A549 (cell line): ENCODE measurements around the gene FSTL4. TPM values are rescaled to one million over a fixed set of nuclear protein-coding genes. Genes with fewer than 3 reads are reported as not detected.

Source experiments
- ATAC-seq, 2 experiments: fragments of 200-7000 bp in 1 of 2; fragments of >200 bp in 1 of 2; cut with Nextera tagmentation in 1 of 2; cut with Tn5 transposase in 1 of 2; 3 replicates each; pipeline versions ENCODE4 v1.8.0 to v1.9.1; 2018 to 2020; ENCODE audit warnings: mild to moderate bottlenecking in 1 of 2, moderate library complexity in 1 of 2
- CTCF ChIA-PET: fragments of 300-600 bp; sonication (Branson Sonifier 250); formaldehyde crosslinking; extraction: SDS; loops from one replicate; lab custom pipeline; 2021; ENCODE audit warnings: antibody characterized with exemption, inconsistent platforms; lab: Yijun Ruan, JAX
- POLR2A ChIA-PET: fragments of 350-600 bp; formaldehyde crosslinking; extraction: SDS; loops from one replicate; lab custom pipeline; 2021; ENCODE audit warnings: antibody characterized with exemption, inconsistent platforms; lab: Yijun Ruan, JAX
- DNase-seq, 2 experiments: peaks; one replicate each; pipeline versions ENCODE4 v3.0.0 to v3.0.0-alpha.2; 2011 to 2016; ENCODE audit warnings: low read depth in 1 of 2, low spot score in 1 of 2
- FAIRE-seq: peaks from 2 replicates; lab custom pipeline; 2011; peaks lifted over from hg19 to GRCh38; lab: Jason Lieb, UNC
- H3K27ac ChIP-seq, 2 experiments: fragments of >200 bp; sonication (Bioruptor Twin); formaldehyde crosslinking; 3 replicates each; pipeline ENCODE4 v1.5.1; 2016 to 2017
- H3K4me1 ChIP-seq: fragments of >200 bp; sonication (Bioruptor Twin); formaldehyde crosslinking; 3 replicates; pipeline ENCODE4 v1.6.1; 2016
- H3K4me2 ChIP-seq: fragments of >200 bp; sonication (Bioruptor Twin); formaldehyde crosslinking; 3 replicates; pipeline ENCODE4 v1.6.1; 2016
- H3K4me3 ChIP-seq: fragments of >200 bp; sonication (Bioruptor Twin); formaldehyde crosslinking; 3 replicates; pipeline ENCODE4 v1.5.1; 2016
- H3K9me3 ChIP-seq: fragments of >200 bp; sonication (Bioruptor Twin); formaldehyde crosslinking; 3 replicates; pipeline ENCODE4 v1.6.1; 2016
- CBX2 ChIP-seq: fragments of 200-600 bp; sonication (generic); IDR thresholded peaks from 2 replicates; pipeline ENCODE4 v1.6.1; 2016; ENCODE audit warnings: low read depth, mild to moderate bottlenecking, borderline replicate concordance
- CEBPB ChIP-seq, 2 experiments: fragments of >200 bp in 1 of 2; sonication (Bioruptor Twin) in 1 of 2; formaldehyde crosslinking in 1 of 2; IDR thresholded peaks; 2 replicates each; pipeline ENCODE4 v1.6.1; 2012 to 2016
- CHD2 ChIP-seq: fragments of 150-350 bp; IDR thresholded peaks from 2 replicates; pipeline ENCODE4 v1.6.1; 2014; ENCODE audit warnings: low read length; ENCODE audit not compliant: partially characterized antibody
- E2F6 ChIP-seq: IDR thresholded peaks from 2 replicates; pipeline ENCODE4 v1.6.1; 2012; ENCODE audit warnings: low read depth, borderline replicate concordance
- FOSB ChIP-seq: fragments of 250-450 bp; sonication (Bioruptor Pico); IDR thresholded peaks from 2 replicates; pipeline ENCODE4 v1.5.0; 2020; ENCODE audit warnings: mild to moderate bottlenecking, moderate library complexity
- FOSL2 ChIP-seq, 2 experiments: fragments of 450-650 bp in 1 of 2; fragments of >200 bp in 1 of 2; sonication (Bioruptor Twin) in 1 of 2; formaldehyde crosslinking; IDR thresholded peaks; 2 replicates each; pipeline versions ENCODE4 v1.5.0 to v1.6.1; 2016 to 2020; ENCODE audit warnings: mild to moderate bottlenecking in 1 of 2, moderate library complexity in 1 of 2
- FOXS1 ChIP-seq: fragments of 250-450 bp; sonication (Bioruptor Pico); IDR thresholded peaks from 2 replicates; pipeline ENCODE4 v1.5.0; 2020; ENCODE audit warnings: mild to moderate bottlenecking, moderate library complexity
- GATA3 ChIP-seq: IDR thresholded peaks from 2 replicates; pipeline ENCODE4 v1.6.1; 2012; ENCODE audit warnings: borderline replicate concordance
- HDAC2 ChIP-seq: fragments of 200-600 bp; sonication (generic); IDR thresholded peaks from 2 replicates; pipeline ENCODE4 v1.6.1; 2016
- HOXB5 ChIP-seq: fragments of 250-450 bp; sonication (Bioruptor Pico); IDR thresholded peaks from 2 replicates; pipeline ENCODE4 v1.5.0; 2020; ENCODE audit warnings: mild to moderate bottlenecking, moderate library complexity
- JUN ChIP-seq, 2 experiments: fragments of >200 bp; sonication (Bioruptor Twin); formaldehyde crosslinking; IDR thresholded peaks; 2 replicates in 1 of 2; 3 replicates in 1 of 2; pipeline ENCODE4 v1.6.1; 2016 to 2017
- KDM5A ChIP-seq: fragments of 200-600 bp; sonication (generic); IDR thresholded peaks from 2 replicates; pipeline ENCODE4 v1.6.1; 2016; ENCODE audit warnings: antibody characterized with exemption, mild to moderate bottlenecking
- MYC ChIP-seq: IDR thresholded peaks from 2 replicates; pipeline ENCODE4 v1.6.1; 2012; ENCODE audit warnings: mild to moderate bottlenecking, inconsistent platforms, low read length, improper control_type of control experiment, borderline replicate concordance
- PBX3 ChIP-seq: IDR thresholded peaks from 2 replicates; pipeline ENCODE4 v1.6.1; 2012
- PHF8 ChIP-seq: fragments of 200-600 bp; sonication (generic); IDR thresholded peaks from 2 replicates; pipeline ENCODE4 v1.6.1; 2016; ENCODE audit warnings: low read depth, mild to moderate bottlenecking, antibody characterized with exemption, moderate library complexity, borderline replicate concordance
- POLR2AphosphoS2 ChIP-seq: conservative IDR thresholded peaks from 2 replicates; pipeline ENCODE4 v1.6.1; 2012; ENCODE audit warnings: low read length, improper control_type of control experiment, inconsistent platforms
- RAD21 ChIP-seq, 2 experiments: fragments of >200 bp in 1 of 2; sonication (Bioruptor Twin) in 1 of 2; formaldehyde crosslinking in 1 of 2; IDR thresholded peaks in 1 of 2; conservative IDR thresholded peaks in 1 of 2; 2 replicates in 1 of 2; 3 replicates in 1 of 2; pipeline ENCODE4 v1.6.1; 2012 to 2018; ENCODE audit warnings: inconsistent platforms in 1 of 2
- RCOR1 ChIP-seq: fragments of 150-350 bp; IDR thresholded peaks from 2 replicates; pipeline ENCODE4 v1.6.1; 2014; ENCODE audit warnings: antibody characterized with exemption, low read length, low read depth
- RFX5 ChIP-seq: fragments of 450-650 bp; IDR thresholded peaks from 2 replicates; pipeline ENCODE4 v1.7.1; 2014; ENCODE audit warnings: antibody characterized with exemption, mild to moderate bottlenecking, moderate library complexity
- ZSCAN20 ChIP-seq: fragments of 250-450 bp; sonication (Bioruptor Pico); IDR thresholded peaks from 2 replicates; pipeline ENCODE4 v1.8.0; 2022; ENCODE audit warnings: mild to moderate bottlenecking, moderate library complexity
- WGBS: methylation state at CpG from one replicate; pipeline ENCODE4 v1.1.6; 2017; ENCODE audit errors: missing lambda C conversion rate; 5-methylcytosine and 5-hydroxymethylcytosine counted together
- polyA plus RNA-seq, 4 experiments: library from polyadenylated mRNA; depleted of rRNA in 3 of 4; stranded (reverse); fragments of >200 nt; fragmentation: RNase III in 1 of 4; extraction: RNeasy Plus Mini Kit Qiagen cat#74134 plus additional on column Dnase treatment in 1 of 4; gene quantifications; 2 replicates in 3 of 4; 3 replicates in 1 of 4; pipeline ENCODE4 v1.2.3, GENCODE V29; 2011 to 2017
- TF ChIP-seq, protein P1 (sequence below): fragments of 250-450 bp; sonication (Bioruptor Pico); IDR thresholded peaks from 2 replicates; pipeline ENCODE4 v1.5.0; 2020; ENCODE audit warnings: low read depth, mild to moderate bottlenecking, moderate library complexity
- TF ChIP-seq, protein P2 (sequence below): fragments of >200 bp; sonication (Bioruptor Twin); formaldehyde crosslinking; IDR thresholded peaks from 3 replicates; pipeline ENCODE4 v1.6.1; 2016
- TF ChIP-seq, protein P3 (sequence below): fragments of 200-600 bp; sonication (generic); IDR thresholded peaks from 2 replicates; pipeline ENCODE4 v1.6.1; 2016; ENCODE audit warnings: antibody characterized with exemption, mild to moderate bottlenecking, moderate library complexity

Gene FSTL4
- polyA plus RNA-seq, 2 of the 4 experiments (the other 2 are of a cell fraction), result 1.6 to 1.8 TPM

DNA sequence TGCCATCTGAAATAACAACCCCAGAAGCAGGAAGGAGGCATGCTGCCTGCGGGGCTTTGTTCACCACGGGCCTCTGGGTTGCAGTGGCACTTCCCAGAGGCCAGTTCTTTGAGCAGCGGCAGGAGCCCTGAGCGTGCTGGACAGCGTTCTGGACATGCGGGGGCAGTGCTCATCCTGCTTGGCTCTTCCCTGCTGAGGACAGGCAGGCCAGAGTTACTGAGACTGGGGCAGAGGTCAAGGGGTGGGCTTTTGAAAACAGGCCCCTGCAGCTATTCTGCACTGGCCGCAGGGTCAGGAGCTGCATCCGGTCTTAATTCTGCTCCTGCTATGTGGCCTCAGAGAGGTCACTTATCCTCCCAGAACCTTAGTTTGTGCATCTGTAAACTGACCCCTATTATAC lies 258.6 kb downstream of the FSTL4 start:
- Histone ChIP-seq H3K4me2 (no peak overlapping the region), H3K4me1 (no peaks in the 10 kb centered on the region), H3K27ac (no peak overlapping the region), H3K9me3 (no peaks in the 10 kb centered on the region), H3K4me3 (no peak overlapping the region)
- TF ChIP-seq KDM5A (no peak), FOSB (no peak), CEBPB (IDR thresholded peaks at IDR 0.05) (no peak), FOXS1 (CRISPR knock-in tag) (no peak), HDAC2 (no peak), PBX3 (no peak), MYC (no peak), JUN (IDR thresholded peaks at IDR 0.05) (no peak), FOSL2 (IDR thresholded peaks at IDR 0.05) (no peak), FOSL2 (CRISPR knock-in tag; IDR thresholded peaks at IDR 0.05) (no peak), CBX2 (no peak), RFX5 (no peak), CHD2 (no peak), RAD21 (conservative IDR thresholded peaks at IDR 0.05 in 1 of 2, IDR thresholded peaks at IDR 0.05 in 1 of 2) (no peak), E2F6 (no peak), ZSCAN20 (no peak), HOXB5 (CRISPR knock-in tag) (no peak)
- CTCF ChIA-PET, result interaction anchor here (1.0 kb wide), 1 partner anchor 14 kb away, joined by 3 read pairs; no protein-coding TSS in a partner anchor
- DNase-seq, result no peak
- WGBS, result 67% methylated on average over 8 of the region's 8 CpGs
- FAIRE-seq, result no peak
- POLR2A ChIA-PET, result no interaction called here
- no peak for ATAC-seq

- DNase-seq, result no peak
- no peak for ATAC-seq
- H3K4me2 ChIP-seq, result no peak overlapping the region
- TF ChIP-seq PHF8, result no peak
- TF ChIP-seq CEBPB (IDR thresholded peaks at IDR 0.05), result no peak
- no peak for TF ChIP-seq PBX3
- TF ChIP-seq, protein P1, sequence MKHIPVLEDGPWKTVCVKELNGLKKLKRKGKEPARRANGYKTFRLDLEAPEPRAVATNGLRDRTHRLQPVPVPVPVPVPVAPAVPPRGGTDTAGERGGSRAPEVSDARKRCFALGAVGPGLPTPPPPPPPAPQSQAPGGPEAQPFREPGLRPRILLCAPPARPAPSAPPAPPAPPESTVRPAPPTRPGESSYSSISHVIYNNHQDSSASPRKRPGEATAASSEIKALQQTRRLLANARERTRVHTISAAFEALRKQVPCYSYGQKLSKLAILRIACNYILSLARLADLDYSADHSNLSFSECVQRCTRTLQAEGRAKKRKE, result no peak
- no peak for TF ChIP-seq GATA3
- TF ChIP-seq, protein P2, sequence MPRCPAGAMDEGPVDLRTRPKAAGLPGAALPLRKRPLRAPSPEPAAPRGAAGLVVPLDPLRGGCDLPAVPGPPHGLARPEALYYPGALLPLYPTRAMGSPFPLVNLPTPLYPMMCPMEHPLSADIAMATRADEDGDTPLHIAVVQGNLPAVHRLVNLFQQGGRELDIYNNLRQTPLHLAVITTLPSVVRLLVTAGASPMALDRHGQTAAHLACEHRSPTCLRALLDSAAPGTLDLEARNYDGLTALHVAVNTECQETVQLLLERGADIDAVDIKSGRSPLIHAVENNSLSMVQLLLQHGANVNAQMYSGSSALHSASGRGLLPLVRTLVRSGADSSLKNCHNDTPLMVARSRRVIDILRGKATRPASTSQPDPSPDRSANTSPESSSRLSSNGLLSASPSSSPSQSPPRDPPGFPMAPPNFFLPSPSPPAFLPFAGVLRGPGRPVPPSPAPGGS, result no peak
- TF ChIP-seq POLR2AphosphoS2, result no peak
- no peak for TF ChIP-seq CHD2
- TF ChIP-seq FOSB, result no peak
- TF ChIP-seq HDAC2, result no peak
- TF ChIP-seq FOSL2 (IDR thresholded peaks at IDR 0.05), result no peak
- no peak for TF ChIP-seq FOSL2 (CRISPR knock-in tag; IDR thresholded peaks at IDR 0.05)
- TF ChIP-seq, protein P3, sequence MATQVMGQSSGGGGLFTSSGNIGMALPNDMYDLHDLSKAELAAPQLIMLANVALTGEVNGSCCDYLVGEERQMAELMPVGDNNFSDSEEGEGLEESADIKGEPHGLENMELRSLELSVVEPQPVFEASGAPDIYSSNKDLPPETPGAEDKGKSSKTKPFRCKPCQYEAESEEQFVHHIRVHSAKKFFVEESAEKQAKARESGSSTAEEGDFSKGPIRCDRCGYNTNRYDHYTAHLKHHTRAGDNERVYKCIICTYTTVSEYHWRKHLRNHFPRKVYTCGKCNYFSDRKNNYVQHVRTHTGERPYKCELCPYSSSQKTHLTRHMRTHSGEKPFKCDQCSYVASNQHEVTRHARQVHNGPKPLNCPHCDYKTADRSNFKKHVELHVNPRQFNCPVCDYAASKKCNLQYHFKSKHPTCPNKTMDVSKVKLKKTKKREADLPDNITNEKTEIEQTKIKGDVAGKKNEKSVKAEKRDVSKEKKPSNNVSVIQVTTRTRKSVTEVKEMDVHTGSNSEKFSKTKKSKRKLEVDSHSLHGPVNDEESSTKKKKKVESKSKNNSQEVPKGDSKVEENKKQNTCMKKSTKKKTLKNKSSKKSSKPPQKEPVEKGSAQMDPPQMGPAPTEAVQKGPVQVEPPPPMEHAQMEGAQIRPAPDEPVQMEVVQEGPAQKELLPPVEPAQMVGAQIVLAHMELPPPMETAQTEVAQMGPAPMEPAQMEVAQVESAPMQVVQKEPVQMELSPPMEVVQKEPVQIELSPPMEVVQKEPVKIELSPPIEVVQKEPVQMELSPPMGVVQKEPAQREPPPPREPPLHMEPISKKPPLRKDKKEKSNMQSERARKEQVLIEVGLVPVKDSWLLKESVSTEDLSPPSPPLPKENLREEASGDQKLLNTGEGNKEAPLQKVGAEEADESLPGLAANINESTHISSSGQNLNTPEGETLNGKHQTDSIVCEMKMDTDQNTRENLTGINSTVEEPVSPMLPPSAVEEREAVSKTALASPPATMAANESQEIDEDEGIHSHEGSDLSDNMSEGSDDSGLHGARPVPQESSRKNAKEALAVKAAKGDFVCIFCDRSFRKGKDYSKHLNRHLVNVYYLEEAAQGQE, result no peak
- TF ChIP-seq RCOR1, result no peak
- TF ChIP-seq, all 56 proteins: peak for 0
- ChIA-PET CTCF (interaction anchor here (0.5 to 1.5 kb wide), 7 partner anchors 11 to 355 kb away, joined by 3 to 4 read pairs (median 3); no protein-coding TSS in a partner anchor), POLR2A (no interaction called here)
- 84% methylated on average over 2 of the region's 4 CpGs for WGBS
- H3K4me1 ChIP-seq, result no peaks in the 10 kb centered on the region
- no peak for FAIRE-seq
- no peak overlapping the region for H3K4me3 ChIP-seq
- H3K9me3 ChIP-seq, result no peaks in the 10 kb centered on the region
- no peak overlapping the region for H3K27ac ChIP-seq
Measured at GRCh38 chr5:133348406-133348805, 263.9 kb downstream of the FSTL4 start.
